ENCODE measurements around the gene TAL1.
"Not testable (repeated sequence)": the region's sequence is repeated elsewhere in the genome, so short reads cannot be mapped to it uniquely, and the experiment has no call there.

TAL1 gene

GRCh38 chr1:47210666-47211065, 21.4 kb downstream of the TAL1 start:
- no peak for DNase-seq

GRCh38 chr1:47209725-47210325, 22.2 kb downstream of the TAL1 start:
- no peak for DNase-seq

GRCh38 chr1:47209091-47209490, 22.9 kb downstream of the TAL1 start:
- DNase-seq: no peak

- DNase-seq: no peak
Observed at GRCh38 chr1:47208374-47208850, 23.6 kb downstream of the TAL1 start.

- no peak for DNase-seq
Observed at GRCh38 chr1:47207803-47208373, 24.1 kb downstream of the TAL1 start.

GRCh38 chr1:47205918-47206317, 26.1 kb downstream of the TAL1 start:
- DNase-seq: no peak

GRCh38 chr1:47203504-47203903, 28.5 kb downstream of the TAL1 start:
- DNase-seq: not testable (repeated sequence)

- no peak for DNase-seq
Observed at GRCh38 chr1:47201179-47201578, 30.8 kb downstream of the TAL1 start.

- no peak for DNase-seq
Observed at GRCh38 chr1:47198214-47198613, 33.8 kb downstream of the TAL1 start.

- no peak for DNase-seq
Observed at GRCh38 chr1:47196622-47197021, 35.4 kb downstream of the TAL1 start.

GRCh38 chr1:47195981-47196380, 36.0 kb downstream of the TAL1 start:
- DNase-seq: not testable (repeated sequence)

GRCh38 chr1:47194311-47194710, 37.7 kb downstream of the TAL1 start:
- no peak for DNase-seq

- not testable (repeated sequence) for DNase-seq
Observed at GRCh38 chr1:47193496-47193895, 38.5 kb downstream of the TAL1 start.

- no peak for DNase-seq
Observed at GRCh38 chr1:47192458-47193384, 39.3 kb downstream of the TAL1 start.

GRCh38 chr1:47191940-47192457, 40.0 kb downstream of the TAL1 start:
- no peak for DNase-seq

GRCh38 chr1:47190857-47191256, 41.2 kb downstream of the TAL1 start:
- DNase-seq: no peak

- no peak for DNase-seq
Observed at GRCh38 chr1:47190509-47190855, 41.5 kb downstream of the TAL1 start.

- no peak for DNase-seq
Observed at GRCh38 chr1:47189844-47190508, 42.0 kb downstream of the TAL1 start, which contains the start of gene PDZK1IP1. Gene PDZK1IP1 (minus strand): TSS chr1:47190036. CDS start chr1:47189932, 104 bp downstream.

- DNase-seq: no peak
Observed at GRCh38 chr1:47188791-47189785, 42.9 kb downstream of the TAL1 start.

GRCh38 chr1:47187926-47188250, 44.1 kb downstream of the TAL1 start:
- no peak for DNase-seq

GRCh38 chr1:47187231-47187925, 44.6 kb downstream of the TAL1 start:
- DNase-seq: no peak
